HG03196 (cell line): ENCODE data around the gene TXNDC2.

ENCODE experiments used
- ATAC-seq: cut with Tn5 transposase; IDR thresholded peaks from one replicate; pipeline ENCODE4 v1.9.1; 2021; ENCODE audit not compliant: unreplicated experiment

TXNDC2 gene

DNA sequence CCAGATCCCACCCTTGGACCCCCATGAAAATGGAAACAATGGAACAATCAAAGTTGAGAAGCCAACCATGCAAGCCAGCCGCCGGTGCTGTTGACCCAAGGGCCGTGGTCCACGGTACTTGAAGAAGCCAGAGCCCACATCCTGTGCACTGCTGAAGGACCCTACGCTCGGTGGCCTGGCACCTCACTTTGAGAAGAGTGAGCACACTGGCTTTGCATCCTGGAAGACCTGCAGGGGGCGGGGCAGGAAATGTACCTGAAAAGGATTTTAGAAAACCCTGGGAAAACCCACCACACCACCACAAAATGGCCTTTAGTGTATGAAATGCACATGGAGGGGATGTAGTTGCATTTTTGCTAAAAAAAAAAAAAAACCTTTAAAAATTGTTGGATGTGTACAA lies 26.5 kb upstream of the TXNDC2 start:
- no peak for ATAC-seq

DNA sequence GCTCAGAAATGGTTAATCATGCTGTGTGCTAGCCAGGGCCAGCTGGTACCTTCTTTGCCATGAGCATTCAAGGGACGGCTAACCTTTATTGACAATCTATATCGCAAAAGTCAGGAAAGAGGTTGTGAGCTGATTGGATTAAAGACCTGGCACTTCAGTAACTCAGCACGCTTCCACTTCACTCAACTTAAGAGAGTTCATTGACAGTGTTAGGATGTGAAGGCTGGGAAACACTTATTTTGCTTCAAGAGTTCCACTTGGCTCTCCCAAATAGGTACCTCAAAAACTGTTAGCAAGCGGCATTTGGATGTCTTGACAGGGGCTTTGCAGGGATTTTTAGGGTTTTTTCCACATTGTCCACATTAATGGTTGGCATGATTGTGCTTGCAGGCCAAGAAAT lies 25.1 kb upstream of the TXNDC2 start:
- no peak for ATAC-seq

GRCh38 chr18:9861157-9861556 lies 24.6 kb upstream of the TXNDC2 start:
- peak; percentile 77 for ATAC-seq

GRCh38 chr18:9861933-9862332 lies 23.8 kb upstream of the TXNDC2 start:
- ATAC-seq = no peak

DNA sequence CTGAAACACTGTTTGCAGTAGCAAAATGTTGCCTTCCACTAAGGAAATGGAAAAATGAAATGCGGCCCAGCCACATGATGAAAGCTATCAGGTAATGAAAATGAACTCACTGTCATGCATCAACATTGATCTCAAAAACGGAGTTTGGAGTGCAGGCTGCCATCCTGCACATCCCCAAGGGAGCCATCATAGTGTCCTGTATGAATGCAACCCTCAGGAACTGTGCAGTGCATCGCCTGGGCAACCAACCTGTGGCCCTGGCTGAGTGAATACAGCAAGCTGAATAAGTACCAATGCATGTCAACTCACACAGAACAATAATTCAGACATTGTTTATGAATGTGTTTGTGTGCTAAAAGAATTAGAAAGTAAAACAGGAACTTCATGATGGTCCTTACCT lies 23.1 kb upstream of the TXNDC2 start:
- ATAC-seq = no peak

GRCh38 chr18:9863282-9863681 lies 22.5 kb upstream of the TXNDC2 start:
- no peak for ATAC-seq

DNA sequence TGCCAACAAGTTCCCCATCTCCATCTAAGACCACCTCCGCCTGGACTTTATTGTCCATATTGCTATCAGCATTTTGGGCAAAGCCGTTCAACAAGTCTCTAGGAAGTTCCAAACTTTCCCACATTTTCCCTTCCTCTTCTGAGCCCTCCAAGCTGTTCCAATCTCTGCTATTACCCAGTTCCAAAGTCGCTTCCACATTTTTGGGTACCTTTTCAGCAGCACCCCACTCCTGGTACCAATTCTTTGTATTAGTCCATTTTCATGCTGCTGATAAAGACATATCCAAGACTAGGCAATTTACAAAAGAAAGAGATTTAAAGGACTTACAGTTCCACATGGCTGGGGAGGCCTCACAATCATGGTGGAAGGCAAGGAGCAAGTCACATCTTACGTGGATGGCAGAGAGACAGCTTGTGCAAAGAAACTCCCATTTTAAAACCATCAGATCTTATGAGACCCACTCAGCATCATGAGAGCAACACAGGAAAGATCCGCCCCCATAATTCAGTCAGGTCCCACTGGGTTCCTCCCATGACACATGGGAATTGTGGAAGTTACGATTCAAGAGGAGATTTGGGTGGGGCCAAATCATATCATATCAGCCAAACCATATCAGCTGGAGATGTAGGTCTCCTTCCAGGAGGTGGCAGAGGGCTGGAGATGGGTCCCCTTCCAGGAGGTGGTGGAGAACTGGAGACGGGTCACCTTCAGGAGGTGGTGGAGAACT lies 19.8 kb upstream of the TXNDC2 start:
- ATAC-seq = no peak

- no peak for ATAC-seq
Measured at GRCh38 chr18:9866627-9867026, 19.1 kb upstream of the TXNDC2 start.

DNA sequence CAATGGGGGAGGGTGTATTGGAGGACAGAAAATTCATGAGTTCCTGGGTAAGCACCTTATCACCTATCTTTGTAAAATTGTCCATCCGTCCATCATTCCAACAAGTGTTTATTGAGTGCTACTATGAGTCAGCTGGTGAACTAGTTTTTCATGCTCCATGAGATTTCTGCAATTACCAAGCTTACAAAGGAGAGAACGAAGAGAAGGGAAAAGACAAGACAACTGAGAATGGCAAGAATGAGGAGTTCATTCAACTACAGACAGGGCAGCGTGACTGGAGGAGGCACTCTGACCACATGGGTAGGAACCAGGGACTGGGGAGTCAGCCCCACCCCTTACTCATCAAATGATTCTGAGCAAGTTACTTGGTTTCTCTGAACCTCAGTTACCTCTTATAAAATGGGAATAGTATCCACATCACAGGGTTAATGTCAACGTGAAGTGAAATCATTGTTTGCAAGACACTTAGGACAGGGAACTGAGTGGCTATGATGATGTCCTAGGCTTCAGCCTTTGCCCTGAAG lies 18.6 kb upstream of the TXNDC2 start:
- ATAC-seq = no peak

- ATAC-seq = no peak
Measured at GRCh38 chr18:9868857-9869714, 16.7 kb upstream of the TXNDC2 start.

- ATAC-seq = peak; percentile 59
Measured at GRCh38 chr18:9869715-9870430, 15.9 kb upstream of the TXNDC2 start.

GRCh38 chr18:9870431-9871008 lies 15.3 kb upstream of the TXNDC2 start:
- ATAC-seq = no peak

- ATAC-seq = no peak
Measured at GRCh38 chr18:9871244-9871746, 14.5 kb upstream of the TXNDC2 start.

GRCh38 chr18:9872823-9873222 lies 12.9 kb upstream of the TXNDC2 start:
- no peak for ATAC-seq

DNA sequence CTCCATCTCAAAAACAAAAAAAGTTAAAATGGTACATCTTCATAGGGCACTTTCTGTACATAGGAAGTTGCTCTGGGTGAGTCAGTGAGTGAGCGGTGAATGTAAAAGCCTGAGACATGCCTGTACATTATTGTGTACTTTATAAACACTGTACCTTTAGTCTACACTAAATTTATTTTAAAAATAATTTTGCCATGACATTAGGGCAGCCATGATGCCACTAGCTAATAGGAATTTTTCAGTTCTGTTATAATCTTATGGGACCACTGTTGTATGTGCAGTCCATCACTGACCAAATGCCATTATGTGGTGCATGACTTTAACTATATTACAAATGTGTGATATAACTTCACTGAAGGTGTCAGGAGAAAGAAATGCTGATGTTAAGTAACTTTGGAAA lies 11.0 kb upstream of the TXNDC2 start:
- ATAC-seq = no peak

GRCh38 chr18:9876212-9876866 lies 9.4 kb upstream of the TXNDC2 start:
- ATAC-seq = no peak

- ATAC-seq = no peak
Measured at GRCh38 chr18:9876867-9877654, 8.7 kb upstream of the TXNDC2 start.

DNA sequence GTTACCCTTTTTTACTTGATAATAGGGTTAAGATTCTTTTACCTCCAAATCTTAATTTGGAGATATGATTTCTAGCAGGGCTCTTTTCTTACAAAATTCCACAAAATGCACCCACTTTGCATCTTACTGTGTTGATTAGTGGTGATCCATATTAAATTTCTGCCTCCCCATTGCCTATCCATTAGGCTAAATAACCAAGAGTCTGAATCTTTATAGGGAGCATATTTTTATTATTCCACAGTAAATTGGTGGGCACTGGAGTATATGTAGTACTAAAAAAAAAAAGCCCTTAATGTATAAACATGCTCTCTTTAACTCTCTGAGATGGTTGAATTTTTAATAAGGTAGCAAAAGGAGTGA lies 8.1 kb upstream of the TXNDC2 start:
- ATAC-seq = no peak

GRCh38 chr18:9878095-9878494 lies 7.7 kb upstream of the TXNDC2 start:
- no peak for ATAC-seq

DNA sequence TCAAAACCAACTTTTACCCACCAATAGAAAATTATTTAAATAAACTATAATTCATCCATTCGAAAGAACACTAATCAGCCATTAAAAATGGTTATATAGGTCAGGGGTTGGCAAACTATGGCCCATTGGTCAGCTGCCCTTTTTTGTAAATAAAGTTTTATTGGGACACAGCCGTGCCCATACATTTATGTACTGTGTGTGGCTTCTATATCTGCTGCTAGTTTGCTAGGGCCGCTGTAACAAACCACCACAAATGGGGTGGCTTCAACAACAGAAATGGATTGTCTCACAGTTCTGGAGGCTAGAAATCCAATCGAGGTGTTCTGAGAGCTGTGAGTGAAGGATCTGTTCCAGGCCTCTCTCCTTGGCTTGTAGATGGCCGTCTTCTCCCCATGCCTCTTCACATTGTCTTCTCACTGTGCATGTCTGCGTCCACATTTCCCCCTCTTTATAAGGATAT lies 7.0 kb upstream of the TXNDC2 start:
- no peak for ATAC-seq
